Left forelimb (tissue), 1 donor: ENCODE data around the gene HSPA1A.

Experiments used
- DNase-seq: peaks from one replicate; pipeline ENCODE4 v3.0.0-alpha.2; 2018; ENCODE audit warnings: low spot score

HSPA1A gene

GRCh38 chr6:31815025-31815838, at the start of gene HSPA1A, which contains the start of gene HSPA1L:
Gene HSPA1A (plus strand): TSS chr6:31815543. CDS start chr6:31815757, 214 bp downstream.
Gene HSPA1L (minus strand): TSS chr6:31815283. CDS start chr6:31811972, 3,311 bp downstream.
- peak; percentile 96 for DNase-seq

GRCh38 chr6:31765559-31765909, 49.8 kb upstream of the HSPA1A start:
- DNase-seq: no peak

- no peak for DNase-seq
These were observed 49.2 kb upstream of the HSPA1A start for GRCh38 chr6:31765910-31766794.

GRCh38 chr6:31767096-31767645, 48.2 kb upstream of the HSPA1A start:
- DNase-seq: no peak

GRCh38 chr6:31768363-31769257, 46.7 kb upstream of the HSPA1A start:
- no peak for DNase-seq

GRCh38 chr6:31769684-31770371, 45.5 kb upstream of the HSPA1A start:
- no peak for DNase-seq

- DNase-seq: no peak
These were observed 44.5 kb upstream of the HSPA1A start for GRCh38 chr6:31770860-31771259.

- DNase-seq: no peak
These were observed 43.4 kb upstream of the HSPA1A start for GRCh38 chr6:31771992-31772358.

- peak; percentile 34 for DNase-seq
These were observed 40.2 kb upstream of the HSPA1A start for GRCh38 chr6:31775184-31775583.

- peak; percentile 50 for DNase-seq
These were observed 39.5 kb upstream of the HSPA1A start for GRCh38 chr6:31775633-31776484.

GRCh38 chr6:31776485-31776988, 38.8 kb upstream of the HSPA1A start:
- peak; percentile 53 for DNase-seq

- DNase-seq: peak; percentile 63
These were observed 38.2 kb upstream of the HSPA1A start, which contains the start of gene VWA7 for GRCh38 chr6:31776989-31777666. Gene VWA7 (minus strand): TSS chr6:31777328. CDS start chr6:31776779, 549 bp downstream.

GRCh38 chr6:31777667-31778050, 37.7 kb upstream of the HSPA1A start:
- peak; percentile 48 for DNase-seq

GRCh38 chr6:31778193-31778592, 37.1 kb upstream of the HSPA1A start:
- DNase-seq: peak; percentile 46

GRCh38 chr6:31778999-31779885, 36.1 kb upstream of the HSPA1A start:
- no peak for DNase-seq

GRCh38 chr6:31779908-31780307, 35.4 kb upstream of the HSPA1A start:
- peak; percentile 64 for DNase-seq

- DNase-seq: peak; percentile 34
These were observed 34.7 kb upstream of the HSPA1A start for GRCh38 chr6:31780507-31781243.
